Hepatocyte (in vitro differentiated cells): ENCODE measurements around the gene SLC43A2. TPM values are rescaled to one million over a fixed set of nuclear protein-coding genes. Genes with fewer than 3 reads are reported as not detected.

Experiments
- DNase-seq: peaks from one replicate; pipeline ENCODE4 v3.0.0-alpha.2; 2016; ENCODE audit warnings: low spot score
- H2AFZ ChIP-seq: fragments of 200-600 bp; sonication (generic); 2 replicates; pipeline ENCODE4 v1.6.0; 2016; ENCODE audit warnings: antibody characterized with exemption, mild to moderate bottlenecking
- H3K27ac ChIP-seq: fragments of 200-600 bp; sonication (generic); 2 replicates; pipeline ENCODE4 v1.5.1; 2016; ENCODE audit warnings: mild to moderate bottlenecking
- H3K27me3 ChIP-seq: fragments of 200-600 bp; sonication (generic); 2 replicates; pipeline ENCODE4 v1.6.1; 2016
- H3K36me3 ChIP-seq: fragments of 200-600 bp; sonication (generic); replicated peaks from 2 replicates; pipeline ENCODE4 v1.5.1; 2016; ENCODE audit warnings: low read depth; ENCODE audit not compliant: insufficient read depth
- H3K4me1 ChIP-seq: fragments of 200-600 bp; sonication (generic); 2 replicates; pipeline ENCODE4 v1.5.1; 2016; ENCODE audit warnings: mild to moderate bottlenecking, moderate library complexity; ENCODE audit not compliant: insufficient read depth
- H3K4me2 ChIP-seq: fragments of 200-600 bp; sonication (generic); 2 replicates; pipeline ENCODE4 v1.6.0; 2016
- H3K4me3 ChIP-seq: fragments of 200-600 bp; sonication (generic); 2 replicates; pipeline ENCODE4 v1.5.1; 2016; ENCODE audit warnings: mild to moderate bottlenecking
- H3K79me2 ChIP-seq: fragments of 200-600 bp; sonication (generic); 2 replicates; pipeline ENCODE4 v1.6.0; 2017; ENCODE audit warnings: mild to moderate bottlenecking
- H3K9me2 ChIP-seq: fragments of 200-600 bp; sonication (generic); replicated peaks from 2 replicates; pipeline ENCODE4 v1.6.0; 2017; ENCODE audit warnings: mild to moderate bottlenecking; ENCODE audit not compliant: insufficient read depth
- H3K9me3 ChIP-seq: fragments of 200-600 bp; sonication (generic); 2 replicates; pipeline ENCODE4 v1.5.1; 2016; ENCODE audit warnings: low read depth, mild to moderate bottlenecking
- H4K20me1 ChIP-seq: fragments of 200-600 bp; sonication (generic); 2 replicates; pipeline ENCODE4 v1.6.0; 2016; ENCODE audit warnings: mild to moderate bottlenecking; ENCODE audit not compliant: insufficient read depth, poor library complexity, severe bottlenecking
- EZH2 ChIP-seq: fragments of 200-600 bp; sonication (generic); IDR thresholded peaks from 2 replicates; pipeline ENCODE4 v1.6.1; 2016; ENCODE audit warnings: antibody characterized with exemption, mild to moderate bottlenecking, borderline replicate concordance
- EZH2phosphoT487 ChIP-seq: fragments of 200-600 bp; sonication (generic); IDR thresholded peaks from one replicate; pipeline ENCODE4 v1.6.1; 2018; ENCODE audit warnings: antibody characterized with exemption, mild to moderate bottlenecking, low read depth, moderate library complexity; ENCODE audit not compliant: unreplicated experiment, severe bottlenecking
- WGBS: methylation state at CpG from one replicate; pipeline ENCODE4 v1.1.6; 2016; ENCODE audit warnings: low lambda C conversion rate; ENCODE audit errors: missing lambda C conversion rate; 5-methylcytosine and 5-hydroxymethylcytosine counted together
- polyA plus RNA-seq: library from polyadenylated mRNA; unstranded; fragments of >200 nt; fragmentation: Nextera tagmentation; extraction: Ambion mirVana; gene quantifications from 2 replicates; pipeline ENCODE4 v1.2.1, GENCODE V29; 2016
- total RNA-seq: library from RNA; depleted of rRNA; stranded (reverse); fragments of >200 nt; gene quantifications from 2 replicates; pipeline ENCODE4 v1.2.3, GENCODE V29; 2014
- TF ChIP-seq, protein P1 (sequence below): fragments of 200-600 bp; sonication (generic); IDR thresholded peaks from 2 replicates; pipeline ENCODE4 v1.5.1; 2016; ENCODE audit warnings: antibody characterized with exemption, mild to moderate bottlenecking; ENCODE audit not compliant: poor library complexity

Gene SLC43A2
- total and polyA plus RNA-seq, 2 experiments from 2014 or later: 6.0 to 10.2 TPM

DNA sequence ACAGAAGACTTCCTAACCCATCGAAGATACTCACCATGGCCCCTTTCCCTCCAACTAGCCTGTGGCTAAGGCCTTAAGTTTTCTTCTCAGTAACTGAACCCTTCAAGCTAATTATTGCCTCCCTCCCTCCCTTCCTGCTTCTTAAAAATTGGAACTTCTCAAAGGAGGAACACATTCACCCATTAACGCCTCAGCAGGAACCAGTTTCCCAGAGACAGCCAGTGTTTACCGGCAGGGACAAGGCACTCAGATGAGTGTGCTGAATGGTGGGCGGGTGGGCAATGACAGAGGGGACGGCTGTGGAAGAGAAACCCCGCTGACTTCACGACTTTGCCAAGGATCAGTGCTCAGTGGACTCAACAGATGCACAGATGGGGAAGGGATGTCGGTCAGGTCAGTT is 86.3 kb downstream of the SLC43A2 start:
- Histone ChIP-seq H3K4me1 (peaks cover 4% of the 10 kb centered on the region), H2AFZ (no peak overlapping the region), H3K79me2 (no peaks in the 10 kb centered on the region), H3K9me2 (no peaks in the 10 kb centered on the region), H3K27me3 (no peaks in the 10 kb centered on the region), H3K27ac (no peak overlapping the region), H3K4me2 (no peak overlapping the region), H3K36me3 (peaks cover 4% of the 10 kb centered on the region), H4K20me1 (no peaks in the 10 kb centered on the region), H3K4me3 (no peak overlapping the region), H3K9me3 (no peaks in the 10 kb centered on the region)
- WGBS: 85% methylated on average over 8 of the region's 8 CpGs
- TF ChIP-seq, protein P1, sequence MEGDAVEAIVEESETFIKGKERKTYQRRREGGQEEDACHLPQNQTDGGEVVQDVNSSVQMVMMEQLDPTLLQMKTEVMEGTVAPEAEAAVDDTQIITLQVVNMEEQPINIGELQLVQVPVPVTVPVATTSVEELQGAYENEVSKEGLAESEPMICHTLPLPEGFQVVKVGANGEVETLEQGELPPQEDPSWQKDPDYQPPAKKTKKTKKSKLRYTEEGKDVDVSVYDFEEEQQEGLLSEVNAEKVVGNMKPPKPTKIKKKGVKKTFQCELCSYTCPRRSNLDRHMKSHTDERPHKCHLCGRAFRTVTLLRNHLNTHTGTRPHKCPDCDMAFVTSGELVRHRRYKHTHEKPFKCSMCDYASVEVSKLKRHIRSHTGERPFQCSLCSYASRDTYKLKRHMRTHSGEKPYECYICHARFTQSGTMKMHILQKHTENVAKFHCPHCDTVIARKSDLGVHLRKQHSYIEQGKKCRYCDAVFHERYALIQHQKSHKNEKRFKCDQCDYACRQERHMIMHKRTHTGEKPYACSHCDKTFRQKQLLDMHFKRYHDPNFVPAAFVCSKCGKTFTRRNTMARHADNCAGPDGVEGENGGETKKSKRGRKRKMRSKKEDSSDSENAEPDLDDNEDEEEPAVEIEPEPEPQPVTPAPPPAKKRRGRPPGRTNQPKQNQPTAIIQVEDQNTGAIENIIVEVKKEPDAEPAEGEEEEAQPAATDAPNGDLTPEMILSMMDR: no peak
- TF ChIP-seq EZH2phosphoT487: no peak
- no peak for DNase-seq

GRCh38 chr17:1541367-1541904 is 87.2 kb downstream of the SLC43A2 start:
- H3K4me2 ChIP-seq: no peak overlapping the region
- 94% methylated on average over 4 of the region's 4 CpGs for WGBS

GRCh38 chr17:1539811-1540210 is 88.8 kb downstream of the SLC43A2 start:
- no peak for TF ChIP-seq EZH2phosphoT487
- TF ChIP-seq, protein P1: no peak
- TF ChIP-seq EZH2: no peak
- Histone ChIP-seq H3K4me2 (no peak overlapping the region), H3K27me3 (no peaks in the 10 kb centered on the region), H3K9me3 (no peaks in the 10 kb centered on the region), H3K27ac (no peak overlapping the region), H3K36me3 (peaks cover 4% of the 10 kb centered on the region), H3K79me2 (no peaks in the 10 kb centered on the region), H3K9me2 (no peaks in the 10 kb centered on the region), H4K20me1 (no peaks in the 10 kb centered on the region), H3K4me1 (no peaks in the 10 kb centered on the region), H3K4me3 (no peak overlapping the region), H2AFZ (no peak overlapping the region)
- 98% methylated on average over 15 of the region's 15 CpGs for WGBS
- DNase-seq: no peak

More at GRCh38 chr17:1541367-1541904, 87.2 kb downstream of the SLC43A2 start:
- Histone ChIP-seq H4K20me1 (no peaks in the 10 kb centered on the region), H3K36me3 (peaks cover 4% of the 10 kb centered on the region), H3K4me3 (no peak overlapping the region), H3K9me3 (no peaks in the 10 kb centered on the region), H3K27me3 (no peaks in the 10 kb centered on the region), H3K79me2 (no peaks in the 10 kb centered on the region), H3K4me1 (peaks cover 1% of the 10 kb centered on the region), H3K27ac (no peak overlapping the region), H3K9me2 (no peaks in the 10 kb centered on the region), H2AFZ (no peak overlapping the region)
- no peak for TF ChIP-seq EZH2
- no peak for TF ChIP-seq EZH2phosphoT487
- TF ChIP-seq, protein P1: no peak
- no peak for DNase-seq

DNA sequence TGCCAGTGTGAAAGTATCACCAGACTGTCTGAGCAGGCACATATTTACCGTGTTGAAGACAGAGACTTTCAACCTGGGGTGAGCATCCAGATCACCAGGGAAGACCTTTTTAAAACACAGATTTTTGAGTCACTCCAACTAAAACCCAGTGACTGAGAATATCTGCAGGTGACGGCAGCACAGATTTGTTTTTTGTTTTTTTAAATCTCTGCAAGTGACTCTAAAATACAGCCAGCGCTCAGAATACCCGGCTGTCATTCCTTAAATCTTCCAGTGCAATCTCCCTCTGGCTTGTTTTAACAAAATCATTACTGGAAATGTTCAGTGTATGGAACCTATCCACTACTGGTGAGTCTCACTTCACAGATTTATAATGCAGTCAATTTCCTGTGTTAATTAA is 92.9 kb downstream of the SLC43A2 start:
- no peaks in the 10 kb centered on the region for H3K4me1 ChIP-seq
- no peak overlapping the region for H2AFZ ChIP-seq
- H3K9me2 ChIP-seq: no peaks in the 10 kb centered on the region
- H3K4me3 ChIP-seq: no peak overlapping the region
- no peaks in the 10 kb centered on the region for H3K79me2 ChIP-seq
- H4K20me1 ChIP-seq: no peaks in the 10 kb centered on the region
- no peak for TF ChIP-seq EZH2
- TF ChIP-seq EZH2phosphoT487: no peak
- TF ChIP-seq, protein P1: no peak
- WGBS: 80% methylated on average over 4 of the region's 4 CpGs
- no peak overlapping the region for H3K4me2 ChIP-seq
- H3K36me3 ChIP-seq: peaks cover 4% of the 10 kb centered on the region
- H3K27me3 ChIP-seq: no peaks in the 10 kb centered on the region
- DNase-seq: no peak
- no peak overlapping the region for H3K27ac ChIP-seq
- H3K9me3 ChIP-seq: no peaks in the 10 kb centered on the region
